DMS79 treated with DMSO at 0.1 percent for 48 hours (cell line): ENCODE results near the gene KCNS1.

ENCODE experiments used
- DNase-seq: peaks from one replicate; lab custom pipeline; 2025; lab: John Stamatoyannopoulos, UW

KCNS1 gene

GRCh38 chr20:45051204-45052060 lies 49.5 kb downstream of the KCNS1 start:
- no peak for DNase-seq

DNA sequence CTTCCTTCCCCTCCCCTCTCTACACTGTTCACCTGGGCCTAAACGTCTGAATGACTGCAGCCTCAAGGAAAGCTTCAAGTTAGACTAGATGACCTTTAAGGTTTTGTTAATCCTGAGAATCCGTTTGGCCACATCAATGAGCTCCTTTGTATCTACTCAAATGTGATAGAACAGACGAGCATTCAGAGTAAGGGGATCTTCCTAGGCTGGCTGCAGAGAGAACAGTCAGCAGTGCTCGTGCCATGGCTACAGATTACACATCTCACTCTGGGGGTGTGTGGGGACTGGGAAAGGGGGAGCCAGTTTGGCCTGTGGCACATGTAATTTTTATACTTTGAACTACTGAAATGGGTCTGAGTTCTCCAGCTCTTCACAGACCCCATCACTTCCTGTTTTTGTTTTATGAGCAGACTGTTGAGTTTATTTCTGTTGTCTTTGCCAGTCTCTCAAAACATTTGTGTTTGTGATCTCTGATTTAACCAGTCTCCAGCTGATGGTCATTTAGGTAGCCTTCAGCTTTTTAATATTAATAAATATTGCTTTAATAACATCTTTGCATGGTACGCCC lies 50.9 kb downstream of the KCNS1 start:
- DNase-seq: no peak

DNA sequence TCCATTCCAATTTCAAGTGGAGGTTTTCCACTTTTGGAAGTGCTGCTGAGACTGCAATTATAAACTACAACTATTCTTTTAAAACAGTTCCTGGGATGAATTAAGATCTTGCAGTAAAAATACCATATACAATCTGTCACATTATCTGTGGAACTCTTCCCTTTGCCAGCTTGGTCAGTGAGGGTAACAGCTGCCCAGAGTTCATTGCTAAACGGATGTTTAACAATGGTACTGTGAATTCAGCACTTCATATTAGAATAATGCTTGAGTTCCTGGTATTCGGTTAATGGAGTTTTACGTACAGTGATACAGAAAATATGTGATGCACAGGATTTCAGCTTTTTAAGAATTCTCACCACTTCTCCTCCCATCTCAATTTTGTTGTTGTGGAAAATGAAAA lies 51.5 kb downstream of the KCNS1 start:
- no peak for DNase-seq

DNA sequence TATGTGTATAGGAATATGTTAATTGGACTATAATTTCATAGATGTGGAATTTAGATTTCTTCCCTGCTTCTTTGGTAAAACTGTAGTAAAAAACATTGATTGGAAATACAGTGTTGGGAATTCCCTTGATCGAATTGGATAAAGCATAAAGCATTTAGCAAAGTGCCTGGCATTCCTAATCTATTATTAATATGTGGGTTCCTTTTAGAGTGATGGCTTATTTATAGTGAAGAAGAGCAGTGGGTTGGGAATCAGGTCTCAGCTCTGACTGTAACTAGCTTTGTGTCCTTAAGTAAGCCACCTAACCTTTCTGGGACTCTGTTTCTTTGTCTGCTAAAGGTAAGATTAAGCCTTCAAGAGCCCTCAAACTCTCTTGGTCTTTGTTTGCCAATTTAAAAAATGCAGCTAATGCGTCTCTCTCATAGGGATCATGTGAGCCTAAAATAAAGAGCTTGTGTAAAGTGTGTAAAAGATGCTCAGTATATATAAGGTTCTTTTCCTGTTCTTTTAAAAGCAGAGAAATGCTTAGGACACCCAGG lies 53.3 kb downstream of the KCNS1 start:
- DNase-seq: peak; percentile 19

- DNase-seq: no peak
These were observed 56.3 kb downstream of the KCNS1 start for GRCh38 chr20:45044601-45045000.

DNA sequence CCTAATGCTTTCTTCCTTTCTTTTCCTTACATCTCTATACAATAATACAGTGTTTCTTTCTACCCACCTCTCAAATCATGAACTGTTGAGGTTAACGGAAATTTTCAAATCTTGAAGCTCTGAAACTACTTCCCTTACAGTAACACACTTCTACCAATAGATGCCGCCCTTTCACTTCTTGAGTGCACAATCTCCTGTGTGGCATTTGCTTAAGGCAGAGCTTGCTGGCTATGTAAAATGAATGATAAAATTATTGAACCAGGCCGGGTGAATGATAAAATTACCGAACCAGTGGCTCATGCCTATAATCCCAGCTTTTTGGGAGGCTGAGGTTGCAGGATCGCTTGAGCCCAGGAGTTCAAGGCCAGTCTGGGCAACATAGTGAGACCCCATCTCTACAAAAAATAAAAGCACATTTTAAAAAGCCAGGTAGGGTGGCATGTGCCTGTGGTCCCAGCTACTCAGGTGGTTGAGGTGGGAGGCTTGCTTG lies 56.8 kb downstream of the KCNS1 start:
- DNase-seq: peak; percentile 4

- DNase-seq: no peak
These were observed 57.9 kb downstream of the KCNS1 start for GRCh38 chr20:45042978-45043377.
